ENCODE measurements around the gene UMAD1.

- TF ChIP-seq POLR2A (IDR thresholded peaks at IDR 0.05), result no peak
- no peak for TF ChIP-seq CTCF (IDR thresholded peaks at IDR 0.05)
Measured at GRCh38 chr7:7820409-7820808, 179.9 kb downstream of the UMAD1 start.

All from Peyer's patch (tissue), 4 donors.